Prostate gland (tissue), 2 donors: Measurements from ENCODE around the gene LRRC66. TPM values are rescaled to one million over a fixed set of nuclear protein-coding genes. Genes with fewer than 3 reads are reported as not detected.

Experiments used
- DNase-seq: peaks from one replicate; pipeline ENCODE4 v3.0.0-alpha.2; 2019; ENCODE audit warnings: low spot score
- H3K27ac ChIP-seq, 2 donors: fragments of 200-600 bp; sonication (generic); 2 replicates each; pipeline ENCODE4 v1.5.1; 2017 to 2019
- H3K27me3 ChIP-seq: fragments of 200-600 bp; sonication (generic); replicated peaks from 2 replicates; pipeline ENCODE4 v1.5.1; 2019; ENCODE audit not compliant: insufficient read depth
- H3K36me3 ChIP-seq, 2 donors: fragments of 200-600 bp; sonication (generic); 1 replicate in 1 of 2; 2 replicates in 1 of 2; pipeline versions ENCODE4 v1.5.1 to v1.8.1; 2017 to 2019
- H3K4me1 ChIP-seq: fragments of 200-600 bp; sonication (generic); replicated peaks from 2 replicates; pipeline ENCODE4 v1.5.1; 2019
- H3K4me3 ChIP-seq, 2 donors: fragments of 200-600 bp; sonication (generic); 2 replicates each; pipeline ENCODE4 v1.5.1; 2017 to 2019
- H3K9me3 ChIP-seq: fragments of 200-600 bp; sonication (generic); 2 replicates; pipeline ENCODE4 v1.5.1; 2017
- POLR2A ChIP-seq: fragments of 450-650 bp; IDR thresholded peaks from one replicate; pipeline ENCODE4 v1.6.1; 2016; ENCODE audit warnings: antibody characterized with exemption, mild to moderate bottlenecking
- POLR2AphosphoS5 ChIP-seq: sonication (generic); formaldehyde crosslinking; IDR thresholded peaks from one replicate; pipeline ENCODE4 v1.6.1; 2017; ENCODE audit warnings: antibody characterized with exemption
- WGBS: methylation state at CpG from one replicate; pipeline ENCODE4 v1.1.5; 2018; 5-methylcytosine and 5-hydroxymethylcytosine counted together
- intact Hi-C: fragments of 100-400 bp; cut with DNase I; formaldehyde crosslinking; loops from one replicate; pipeline ENCODE4 v1.14.2; 2022
- total RNA-seq, 2 donors: library from RNA; depleted of rRNA; stranded (reverse); fragments of >200 nt; gene quantifications; one replicate each; pipeline ENCODE4 v1.1.0, GENCODE V29; 2016
- TF ChIP-seq, protein P1 (sequence below), 4 experiments: fragments of 200-600 bp in 2 of 4; fragments of 450-650 bp in 2 of 4; sonication (generic) in 2 of 4; IDR thresholded peaks; 1 replicate in 3 of 4; 2 replicates in 1 of 4; pipeline ENCODE4 v1.5.1; 2016 to 2019; ENCODE audit warnings: antibody characterized with exemption in 4 of 4, mild to moderate bottlenecking in 2 of 4, moderate library complexity in 2 of 4

The LRRC66 gene
- total RNA-seq, 2 donors from 2014 or later = 0.23 TPM; not detected in 1

DNA sequence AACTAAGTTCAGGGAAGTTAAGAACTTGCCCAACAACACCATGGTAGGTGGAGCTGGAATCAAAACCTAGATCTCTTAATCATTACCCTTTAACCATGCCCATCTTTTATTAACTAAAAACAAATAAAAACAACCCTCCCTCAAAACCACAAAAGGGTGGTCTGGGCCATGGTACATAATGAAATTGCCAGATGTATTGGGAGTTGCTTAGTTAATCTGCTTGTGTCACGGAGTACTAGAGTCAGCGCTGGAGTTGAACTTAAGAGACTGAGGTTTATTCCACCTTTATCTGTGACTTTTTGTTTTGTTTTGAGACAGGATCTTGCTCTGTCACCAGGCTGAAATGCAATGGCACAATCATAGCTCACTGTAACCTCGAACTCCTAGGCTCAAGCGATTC lies 13.3 kb downstream of the LRRC66 start:
- no peak overlapping the region for H3K27ac ChIP-seq
- H3K9me3 ChIP-seq = no peaks in the 10 kb centered on the region
- 96% methylated on average over 4 of the region's 4 CpGs for WGBS
- no peak overlapping the region for H3K4me3 ChIP-seq
- H3K36me3 ChIP-seq = no peaks in the 10 kb centered on the region
- no peak for DNase-seq
- no peaks in the 10 kb centered on the region for H3K4me1 ChIP-seq
- intact Hi-C loops = no loop called here
- H3K27me3 ChIP-seq = no peaks in the 10 kb centered on the region
- TF ChIP-seq POLR2A (no peak), POLR2AphosphoS5 (no peak)
- TF ChIP-seq, protein P1, sequence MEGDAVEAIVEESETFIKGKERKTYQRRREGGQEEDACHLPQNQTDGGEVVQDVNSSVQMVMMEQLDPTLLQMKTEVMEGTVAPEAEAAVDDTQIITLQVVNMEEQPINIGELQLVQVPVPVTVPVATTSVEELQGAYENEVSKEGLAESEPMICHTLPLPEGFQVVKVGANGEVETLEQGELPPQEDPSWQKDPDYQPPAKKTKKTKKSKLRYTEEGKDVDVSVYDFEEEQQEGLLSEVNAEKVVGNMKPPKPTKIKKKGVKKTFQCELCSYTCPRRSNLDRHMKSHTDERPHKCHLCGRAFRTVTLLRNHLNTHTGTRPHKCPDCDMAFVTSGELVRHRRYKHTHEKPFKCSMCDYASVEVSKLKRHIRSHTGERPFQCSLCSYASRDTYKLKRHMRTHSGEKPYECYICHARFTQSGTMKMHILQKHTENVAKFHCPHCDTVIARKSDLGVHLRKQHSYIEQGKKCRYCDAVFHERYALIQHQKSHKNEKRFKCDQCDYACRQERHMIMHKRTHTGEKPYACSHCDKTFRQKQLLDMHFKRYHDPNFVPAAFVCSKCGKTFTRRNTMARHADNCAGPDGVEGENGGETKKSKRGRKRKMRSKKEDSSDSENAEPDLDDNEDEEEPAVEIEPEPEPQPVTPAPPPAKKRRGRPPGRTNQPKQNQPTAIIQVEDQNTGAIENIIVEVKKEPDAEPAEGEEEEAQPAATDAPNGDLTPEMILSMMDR (IDR thresholded peaks at IDR 0.05) = no peak

DNA sequence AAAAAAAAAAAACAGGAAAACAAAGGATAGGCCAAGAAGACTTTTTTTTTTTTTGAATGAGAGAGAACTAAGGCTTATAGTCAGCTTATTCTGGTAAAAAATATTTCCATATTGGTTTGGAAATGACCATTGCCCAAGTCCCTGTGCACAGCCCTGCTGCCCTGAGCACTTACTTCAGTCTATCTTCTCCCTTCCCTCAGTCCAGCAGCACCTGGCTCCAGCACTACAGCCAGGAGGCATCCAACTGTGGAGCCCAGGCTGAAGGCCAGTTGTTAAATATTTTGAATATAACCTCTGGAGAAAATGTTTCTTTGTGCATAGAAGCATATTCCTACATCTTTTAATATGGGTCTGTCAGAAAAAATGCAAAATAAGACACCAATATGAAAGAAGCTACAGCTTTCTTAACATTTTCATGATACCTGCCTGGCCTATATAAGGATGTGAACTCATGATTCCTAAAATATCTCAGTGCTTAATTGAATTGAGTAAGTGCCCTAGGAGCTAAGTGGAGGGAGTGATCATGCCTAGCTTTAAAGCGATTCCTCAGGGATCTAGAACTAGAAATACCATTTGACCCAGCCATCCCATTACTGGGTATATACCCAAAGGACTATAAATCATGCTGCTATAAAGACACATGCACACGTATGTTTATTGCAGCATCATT lies 14.4 kb downstream of the LRRC66 start:
- no peak overlapping the region for H3K4me3 ChIP-seq
- no peak for TF ChIP-seq POLR2AphosphoS5
- no peak for TF ChIP-seq POLR2A
- TF ChIP-seq, protein P1 (IDR thresholded peaks at IDR 0.05) = no peak
- H3K4me1 ChIP-seq = no peaks in the 10 kb centered on the region
- 82% methylated on average over 2 of the region's 2 CpGs for WGBS
- no peaks in the 10 kb centered on the region for H3K27me3 ChIP-seq
- H3K36me3 ChIP-seq = no peaks in the 10 kb centered on the region
- intact Hi-C loops = no loop called here
- H3K9me3 ChIP-seq = no peaks in the 10 kb centered on the region
- DNase-seq = no peak
- H3K27ac ChIP-seq = no peak overlapping the region

DNA sequence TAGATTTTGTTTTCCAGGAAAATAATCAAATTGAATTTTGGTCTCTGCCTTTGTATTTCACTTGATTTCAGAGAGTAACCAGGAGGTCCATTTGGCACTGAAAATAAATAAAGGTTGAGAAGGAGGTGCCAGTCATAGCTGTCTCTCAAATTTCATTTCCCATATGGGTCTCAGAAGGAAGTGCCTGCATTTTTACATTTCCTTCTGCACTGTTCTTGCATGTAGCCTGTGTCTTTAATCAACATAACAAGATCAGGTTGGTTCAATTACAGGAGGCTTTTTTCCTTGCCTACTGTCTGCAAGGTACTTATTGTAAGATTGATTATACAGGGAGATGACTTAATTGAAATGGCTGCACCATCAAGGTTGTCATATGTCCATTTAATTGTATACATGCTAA lies 15.7 kb downstream of the LRRC66 start:
- DNase-seq = no peak
- H3K9me3 ChIP-seq = no peaks in the 10 kb centered on the region
- no peaks in the 10 kb centered on the region for H3K4me1 ChIP-seq
- no peak overlapping the region for H3K4me3 ChIP-seq
- TF ChIP-seq POLR2A (no peak), POLR2AphosphoS5 (no peak)
- TF ChIP-seq, protein P1 (IDR thresholded peaks at IDR 0.05) = no peak
- no peaks in the 10 kb centered on the region for H3K27me3 ChIP-seq
- no peak overlapping the region for H3K27ac ChIP-seq
- H3K36me3 ChIP-seq = no peaks in the 10 kb centered on the region
- intact Hi-C loops = no loop called here

DNA sequence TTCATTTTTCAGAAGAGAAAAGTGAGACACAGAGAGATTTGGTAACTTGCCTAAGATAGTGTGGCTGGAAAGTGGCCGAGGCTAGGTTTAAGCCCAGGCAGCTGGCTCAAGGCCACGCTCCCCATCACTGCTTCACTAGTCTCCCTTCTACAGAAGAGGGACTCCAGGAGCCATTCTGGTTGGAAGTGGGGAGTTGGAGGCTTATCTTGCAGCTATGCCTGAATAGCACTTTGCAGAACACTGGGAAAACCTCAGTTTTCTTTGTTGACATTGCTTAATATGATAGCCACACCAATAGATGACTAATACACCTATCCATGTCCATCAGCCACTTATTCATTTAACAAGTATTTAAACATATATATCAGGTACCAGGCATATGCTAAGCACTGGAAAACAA lies 18.5 kb downstream of the LRRC66 start:
- no peak for DNase-seq
- Histone ChIP-seq H3K9me3 (no peaks in the 10 kb centered on the region), H3K27ac (no peak overlapping the region), H3K4me1 (no peaks in the 10 kb centered on the region), H3K27me3 (no peaks in the 10 kb centered on the region), H3K4me3 (no peak overlapping the region), H3K36me3 (no peaks in the 10 kb centered on the region)
- WGBS = 70% methylated on average over 2 of the region's 2 CpGs
- intact Hi-C loops = no loop called here
- TF ChIP-seq, protein P1 (IDR thresholded peaks at IDR 0.05) = no peak
- TF ChIP-seq POLR2AphosphoS5 (no peak), POLR2A (no peak)

DNA sequence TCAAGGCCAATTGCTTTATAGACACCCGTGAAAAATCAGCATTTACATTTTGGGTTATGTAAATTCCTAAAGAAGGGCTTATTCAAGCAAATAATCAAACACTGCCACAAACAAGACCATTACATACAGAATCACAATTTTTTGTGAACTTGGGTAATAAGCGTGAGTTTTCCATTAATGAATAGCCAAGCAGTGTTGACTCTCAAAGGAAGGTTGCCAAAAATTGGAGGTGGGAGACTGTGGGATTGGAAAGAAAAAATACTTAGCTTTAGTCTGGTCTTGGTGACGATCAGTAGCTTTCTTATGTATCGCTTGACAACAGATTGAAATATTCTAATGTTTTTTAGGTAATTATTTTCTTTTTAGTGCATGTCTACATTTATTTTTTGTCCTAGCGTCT lies 20.9 kb downstream of the LRRC66 start:
- Histone ChIP-seq H3K4me3 (no peak overlapping the region), H3K36me3 (no peaks in the 10 kb centered on the region), H3K9me3 (no peaks in the 10 kb centered on the region), H3K27me3 (no peaks in the 10 kb centered on the region), H3K27ac (no peak overlapping the region), H3K4me1 (no peaks in the 10 kb centered on the region)
- DNase-seq = no peak
- intact Hi-C loops = no loop called here
- WGBS = 77% methylated on average over 5 of the region's 5 CpGs
- TF ChIP-seq POLR2AphosphoS5 (no peak), POLR2A (no peak)
- TF ChIP-seq, protein P1 (IDR thresholded peaks at IDR 0.05) = no peak
